Stimulated activated CD8-positive, alpha-beta memory T cell treated with anti-CD3 and anti-CD28 coated beads, Interleukin-7, amount 100 ng/mL, for 4 hours (primary cell): ENCODE results near the gene SPEG.

Experiments
- DNase-seq, 2 donors: peaks; one replicate each; pipeline ENCODE4 v3.0.0-alpha.2; 2020; ENCODE audit warnings: low read depth in 2 of 2

The SPEG gene

GRCh38 chr2:219496825-219497494, 62.3 kb downstream of the SPEG start:
- DNase-seq, result no peak

- peak in 1 of 2 donors; percentile 25 for DNase-seq
These were observed 63.0 kb downstream of the SPEG start for GRCh38 chr2:219497495-219498279.

- peak; percentile 85 to 89 for DNase-seq
These were observed 63.8 kb downstream of the SPEG start, which contains the start of gene GMPPA for GRCh38 chr2:219498280-219499057. GMPPA (plus strand) TSS chr2:219498891; CDS start chr2:219499976, 1,085 bp downstream.

GRCh38 chr2:219499058-219499307, 64.3 kb downstream of the SPEG start:
- DNase-seq, result no peak

- no peak for DNase-seq
These were observed 64.9 kb downstream of the SPEG start for GRCh38 chr2:219499555-219499954.

- DNase-seq, result no peak
These were observed 65.5 kb downstream of the SPEG start for GRCh38 chr2:219500135-219500534.

- no peak for DNase-seq
These were observed 67.2 kb downstream of the SPEG start for GRCh38 chr2:219501849-219502248.

GRCh38 chr2:219502618-219503017, 68.0 kb downstream of the SPEG start:
- DNase-seq, result no peak

GRCh38 chr2:219505585-219505984, 70.9 kb downstream of the SPEG start:
- DNase-seq, result no peak

- no peak for DNase-seq
These were observed 71.6 kb downstream of the SPEG start for GRCh38 chr2:219506153-219506801.

- no peak for DNase-seq
These were observed 72.3 kb downstream of the SPEG start for GRCh38 chr2:219506802-219507526.

GRCh38 chr2:219507581-219508443, 73.2 kb downstream of the SPEG start:
- DNase-seq, result no peak

- no peak for DNase-seq
These were observed 73.7 kb downstream of the SPEG start for GRCh38 chr2:219508444-219508734.

GRCh38 chr2:219508971-219509779, 74.5 kb downstream of the SPEG start:
- no peak for DNase-seq

- DNase-seq, result peak in 1 of 2 donors; percentile 12
These were observed 75.3 kb downstream of the SPEG start for GRCh38 chr2:219509780-219510511.

GRCh38 chr2:219510512-219511135, 76.0 kb downstream of the SPEG start:
- DNase-seq, result no peak

- no peak for DNase-seq
These were observed 77.1 kb downstream of the SPEG start for GRCh38 chr2:219511547-219512325.
